GM18519 (cell line): ENCODE results near the gene IL16.

Source experiments
- ATAC-seq: cut with Tn5 transposase; IDR thresholded peaks from one replicate; pipeline ENCODE4 v1.9.1; 2021; ENCODE audit warnings: mild to moderate bottlenecking, moderate library complexity; ENCODE audit not compliant: unreplicated experiment, low FRiP score

The IL16 gene

DNA sequence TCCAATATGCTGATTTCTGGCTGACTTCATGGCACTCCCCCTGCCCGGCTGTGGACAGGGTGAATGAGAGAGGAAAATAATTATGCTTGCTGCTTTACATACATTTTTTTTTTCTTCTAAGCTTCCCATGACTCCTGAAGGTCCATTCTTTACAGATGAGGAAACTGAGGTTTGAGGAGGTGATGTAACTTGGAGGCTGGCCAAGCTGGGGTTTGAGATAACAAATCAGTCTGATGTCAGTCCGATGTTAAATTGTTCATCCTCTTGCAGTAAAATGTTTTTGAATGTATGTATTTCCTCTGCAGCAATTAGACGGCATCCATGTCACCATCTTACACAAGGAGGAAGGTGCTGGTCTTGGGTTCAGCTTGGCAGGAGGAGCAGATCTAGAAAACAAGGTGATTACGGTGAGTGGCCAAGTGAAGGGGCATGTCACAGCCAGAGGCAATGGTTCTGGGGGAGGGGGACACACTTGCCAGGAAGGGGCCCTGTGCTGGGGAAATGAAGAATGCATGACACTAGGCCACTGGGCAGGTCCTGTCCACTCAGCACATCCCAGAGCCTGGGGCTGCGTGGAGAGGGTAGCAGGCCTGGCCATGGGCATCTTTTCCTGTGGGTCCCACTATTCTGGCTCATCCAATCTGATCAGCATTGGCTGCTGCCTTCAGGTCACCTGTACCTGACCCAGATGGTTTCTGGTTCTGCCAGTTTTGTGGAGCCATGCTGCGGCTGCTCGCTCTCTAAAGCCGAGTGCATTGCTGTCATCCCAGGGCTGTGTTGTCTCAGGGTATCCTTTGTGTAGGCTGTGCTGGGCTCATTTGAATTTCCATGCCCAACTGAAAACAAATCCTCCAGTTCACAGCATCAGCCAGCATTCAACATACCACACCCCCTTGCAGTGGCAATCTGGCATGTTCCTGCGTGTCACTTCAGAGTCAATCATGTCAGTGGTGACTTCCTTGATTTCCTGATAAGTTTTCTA is 106.9 kb downstream of the IL16 start:
- no peak for ATAC-seq

DNA sequence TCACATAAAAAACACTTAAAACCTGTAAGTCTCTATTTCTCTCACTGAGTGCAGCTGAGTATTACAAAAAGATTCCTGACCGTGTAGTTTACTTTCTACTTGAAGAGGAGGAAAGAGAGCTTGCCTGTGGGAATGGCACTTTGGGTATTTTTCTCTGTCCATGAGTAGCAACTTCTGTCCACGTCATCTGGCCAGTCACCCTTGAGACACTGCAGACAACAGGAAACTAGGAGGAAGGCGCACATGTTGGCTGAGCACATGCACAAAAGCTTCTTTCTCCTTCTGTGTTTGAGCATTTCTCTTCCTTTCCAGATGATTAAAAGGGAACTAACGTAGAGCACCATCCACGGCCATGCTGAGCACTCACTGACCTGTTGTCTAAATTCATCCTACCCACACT is 107.5 kb downstream of the IL16 start:
- ATAC-seq: no peak

DNA sequence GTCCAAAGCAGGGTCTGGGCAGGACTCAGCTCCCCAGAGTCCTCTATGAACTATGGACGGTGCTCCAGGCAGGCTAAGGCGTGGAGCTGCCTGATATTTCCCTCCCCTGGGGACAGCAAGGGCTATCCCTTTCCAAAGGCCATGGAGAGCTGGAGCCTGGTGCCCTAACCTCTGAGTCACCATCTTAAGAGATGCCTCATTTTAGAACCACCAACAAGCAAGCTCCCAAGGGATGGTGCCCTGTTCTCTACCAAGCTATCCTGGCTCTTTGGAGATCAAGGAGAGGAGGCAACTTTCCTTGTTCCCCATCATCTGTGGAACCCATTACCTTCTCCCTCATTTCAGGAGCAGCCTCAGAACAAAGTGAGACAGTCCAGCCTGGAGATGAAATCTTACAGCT is 111.6 kb downstream of the IL16 start:
- ATAC-seq: no peak

DNA sequence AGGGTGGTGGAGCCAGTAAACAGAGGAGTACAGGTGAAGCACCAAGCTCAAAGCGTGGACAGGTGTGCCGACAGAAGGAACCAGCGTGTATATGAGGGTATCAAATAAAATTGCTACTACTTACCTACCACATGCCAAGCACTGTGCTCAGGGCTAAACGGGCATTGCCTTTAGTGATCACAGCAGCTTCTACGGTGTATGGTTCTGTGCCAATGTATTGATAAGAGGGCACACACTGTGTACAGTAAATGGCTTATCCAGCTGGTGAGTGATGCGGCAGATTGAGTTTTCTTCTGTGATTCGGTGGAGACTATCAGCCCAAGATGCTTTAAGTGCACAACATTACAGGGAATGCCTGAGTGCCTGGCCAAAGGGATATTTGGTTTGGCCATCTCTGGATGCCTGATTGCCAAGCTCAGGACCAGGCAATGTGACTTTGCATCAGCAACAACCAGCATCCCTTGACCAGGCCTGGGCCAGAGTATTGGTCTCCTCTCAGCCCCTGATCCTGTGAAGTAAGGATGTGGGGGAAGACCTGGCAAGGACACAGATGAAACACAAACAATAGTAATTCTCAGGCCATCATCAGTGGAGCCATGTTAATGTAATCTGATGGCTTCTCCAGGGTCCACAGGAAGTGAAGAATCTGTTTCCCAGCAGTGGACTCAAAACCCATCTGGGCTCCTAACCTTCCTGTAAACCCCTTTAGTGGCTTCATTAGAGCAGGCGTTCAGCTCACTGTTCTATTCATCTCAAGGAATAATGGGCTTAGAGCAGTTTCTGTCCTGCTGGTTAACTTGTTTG is 113.2 kb downstream of the IL16 start:
- ATAC-seq: no peak

DNA sequence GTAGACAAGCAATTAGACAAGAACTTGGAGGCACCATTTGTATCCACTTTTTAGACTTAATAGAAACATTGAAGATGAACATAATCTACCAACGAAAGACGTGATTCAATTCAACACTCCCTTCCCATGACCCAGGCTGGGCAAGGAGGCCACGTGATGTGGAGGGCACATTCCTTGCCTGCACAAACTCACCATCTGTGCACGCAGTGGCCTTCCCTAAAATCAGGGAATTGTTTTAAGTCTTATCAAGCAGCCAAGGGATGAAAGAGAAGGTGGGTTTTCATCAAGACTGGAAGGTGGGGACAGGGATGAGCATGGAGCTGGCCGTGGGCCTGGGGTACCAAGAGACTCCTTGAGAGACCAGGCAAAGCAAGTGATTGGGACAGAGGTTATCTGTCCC is 113.8 kb downstream of the IL16 start:
- no peak for ATAC-seq

DNA sequence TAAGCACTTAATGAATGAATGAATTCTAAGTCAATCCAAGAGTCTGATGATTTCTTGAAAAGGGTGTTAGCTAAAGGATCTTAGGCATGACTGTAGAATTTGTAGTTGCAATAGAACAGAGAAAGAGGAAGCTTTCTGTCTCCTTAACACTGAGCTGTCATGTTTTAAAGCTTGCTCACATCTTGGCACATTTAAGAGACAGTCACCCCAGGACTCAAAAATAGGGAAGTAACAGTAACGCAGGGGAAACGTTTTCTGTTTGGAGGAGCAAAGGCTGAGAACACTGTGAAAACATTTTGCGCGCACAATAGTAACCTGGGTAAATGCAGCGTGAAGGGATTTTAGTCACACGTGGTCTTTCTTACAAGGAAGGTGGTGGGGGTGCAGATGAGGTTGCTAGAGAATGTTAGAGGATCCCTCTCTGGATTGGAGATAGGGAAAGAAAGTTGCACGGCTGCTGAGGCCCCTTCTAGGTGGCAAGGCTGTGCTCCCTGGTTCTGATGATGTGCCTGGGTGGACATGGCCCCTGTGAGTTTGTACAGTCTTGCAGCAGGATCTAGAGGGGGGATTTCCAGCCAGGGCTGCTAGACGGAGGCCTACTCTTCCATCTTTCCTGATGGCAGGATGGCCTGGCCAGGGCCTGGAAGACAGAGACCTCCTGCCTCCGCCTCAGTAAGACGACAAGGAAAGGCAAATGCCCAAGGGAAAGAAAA is 115.2 kb downstream of the IL16 start:
- no peak for ATAC-seq

DNA sequence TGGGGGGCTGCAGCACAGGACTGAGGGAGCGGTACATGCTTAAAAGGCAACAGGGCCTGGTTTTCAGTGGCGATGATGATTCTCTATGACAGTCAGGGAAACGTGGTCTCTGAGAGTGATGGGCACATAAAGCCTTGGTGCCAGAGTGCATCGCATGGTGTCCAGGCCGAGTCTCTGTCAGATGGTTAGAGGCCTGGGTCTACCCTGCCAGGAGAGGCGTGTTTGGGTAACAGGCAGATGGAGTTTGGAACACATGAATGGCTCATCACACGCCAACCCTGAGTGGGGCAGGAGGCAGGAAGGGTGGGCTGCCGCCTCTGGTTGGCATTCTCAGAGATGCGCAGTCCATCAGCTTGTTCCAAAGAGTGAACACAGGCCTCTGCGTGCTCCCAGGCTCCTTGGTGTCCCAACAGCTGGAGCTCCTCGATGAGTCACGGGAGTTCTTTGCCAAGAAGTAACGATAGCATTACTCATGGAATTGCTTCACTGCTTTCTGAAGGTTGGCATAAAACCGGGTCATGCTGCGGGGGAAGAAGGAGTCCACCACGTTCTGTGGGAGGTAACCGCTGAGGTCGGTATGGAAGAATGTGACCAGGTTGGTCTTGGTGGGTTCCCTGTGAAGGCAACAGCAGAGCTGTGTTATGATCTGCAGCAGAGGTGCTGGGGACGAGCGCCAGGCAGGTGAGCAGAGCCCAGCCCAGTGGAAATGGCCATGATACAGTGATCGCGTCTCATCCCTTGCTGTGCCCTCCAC is 116.3 kb downstream of the IL16 start:
- ATAC-seq: no peak

DNA sequence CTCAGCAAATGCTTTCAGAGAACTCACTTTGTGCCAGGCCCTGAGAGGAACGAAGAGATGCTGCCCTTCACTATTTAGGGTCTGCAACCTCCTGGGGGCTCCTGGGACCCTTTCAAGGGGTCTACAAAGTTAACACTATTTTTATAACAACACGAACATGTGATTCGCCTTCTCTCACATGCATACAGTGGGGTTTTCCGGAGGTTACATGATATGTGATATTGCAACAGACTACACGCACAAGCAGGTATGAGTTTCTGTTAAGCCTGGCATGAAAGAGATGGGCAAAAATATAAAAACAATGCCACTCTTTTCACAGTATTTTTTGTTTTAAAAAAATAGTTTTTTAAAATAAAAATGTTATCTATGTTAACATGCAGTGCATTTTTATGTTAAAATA is 117.0 kb downstream of the IL16 start:
- ATAC-seq: no peak

DNA sequence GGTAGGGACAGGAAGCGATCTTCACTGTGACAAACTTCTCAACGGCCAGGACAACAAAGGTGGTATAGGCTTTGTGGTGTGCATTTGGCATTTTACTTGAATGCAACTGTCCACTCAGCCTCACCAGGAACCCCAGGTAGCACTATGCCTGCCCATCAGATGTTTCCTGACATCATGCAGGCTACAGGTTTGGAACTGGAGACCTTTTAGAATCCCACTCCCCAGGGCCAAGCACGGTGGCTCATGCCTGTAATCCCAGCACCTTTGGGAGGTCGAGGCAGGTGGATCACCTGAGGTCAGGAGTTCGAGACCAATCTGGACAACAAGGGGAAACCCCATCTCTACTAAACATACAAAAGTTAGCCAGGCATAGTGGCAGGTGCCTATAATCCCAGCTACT is 117.7 kb downstream of the IL16 start:
- no peak for ATAC-seq

DNA sequence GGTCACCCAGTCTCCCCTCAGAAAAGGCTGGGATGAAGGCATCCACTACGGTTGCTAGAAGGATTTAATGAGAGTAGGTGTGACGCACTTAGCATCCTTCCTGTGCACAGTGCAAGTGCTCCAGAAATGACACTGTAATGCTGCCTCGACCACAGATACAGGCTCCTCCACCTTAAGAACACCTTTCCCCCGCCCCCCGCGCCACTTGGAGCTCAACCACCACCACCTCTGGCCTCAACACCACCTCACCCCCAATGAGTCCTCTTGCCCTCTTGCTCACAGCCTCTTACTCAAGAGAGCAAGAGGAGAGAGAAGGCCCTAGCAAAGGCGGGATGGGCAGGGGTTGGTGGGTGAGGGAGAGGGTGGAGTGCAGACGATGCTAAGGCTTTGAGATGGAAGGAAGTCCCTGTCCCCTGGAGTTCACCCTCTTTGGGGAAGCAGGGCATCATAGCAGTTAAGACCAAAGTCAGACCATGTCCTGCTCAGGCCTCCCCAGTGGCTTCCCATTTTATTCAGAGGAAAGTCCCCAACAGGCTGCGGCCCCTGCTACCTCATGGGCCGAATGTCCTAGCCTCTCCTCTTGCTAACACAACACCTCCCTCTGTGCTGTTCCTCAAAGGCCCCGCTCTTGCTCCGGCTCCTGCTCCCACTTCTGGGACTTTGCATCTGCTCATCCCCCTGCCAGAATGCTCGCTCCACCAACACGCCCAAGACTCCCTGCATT is 118.9 kb downstream of the IL16 start:
- ATAC-seq: no peak

DNA sequence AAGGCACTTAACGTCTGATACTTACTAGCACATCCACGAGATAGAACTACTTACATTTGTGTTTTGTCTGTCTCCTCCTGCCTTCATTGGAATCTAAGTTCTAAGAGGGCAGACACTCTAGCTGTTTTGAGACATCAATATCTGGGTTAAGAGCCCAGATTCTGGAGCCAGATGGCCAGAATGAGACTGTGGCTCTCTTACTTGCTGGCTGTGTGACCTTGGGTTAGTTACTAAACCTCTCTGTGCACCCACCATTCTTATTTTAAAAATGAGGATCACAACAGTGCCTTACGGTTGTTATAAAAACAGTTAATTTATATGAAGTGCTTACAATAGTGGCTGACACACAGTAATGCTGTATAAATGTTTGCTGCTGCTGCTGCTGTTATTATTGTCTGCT is 119.6 kb downstream of the IL16 start:
- ATAC-seq: no peak

DNA sequence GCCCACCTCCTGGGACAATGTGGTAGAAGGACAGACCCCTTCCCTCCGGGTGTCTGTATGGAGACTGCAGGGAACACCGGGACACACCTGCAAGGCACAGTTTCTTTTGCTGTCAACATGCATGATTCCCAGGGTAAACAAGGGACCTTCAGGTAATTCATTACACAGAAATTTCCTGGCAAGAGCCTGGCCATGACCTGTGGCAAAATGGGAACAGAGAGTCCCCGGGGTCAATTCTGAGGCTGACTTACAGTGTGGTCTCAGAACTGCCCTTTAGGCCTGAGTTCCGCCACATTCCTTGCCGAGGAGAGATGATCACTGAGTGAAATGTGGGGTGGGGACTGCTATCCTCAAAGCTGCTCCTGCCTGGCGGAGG is 121.0 kb downstream of the IL16 start:
- ATAC-seq: no peak

DNA sequence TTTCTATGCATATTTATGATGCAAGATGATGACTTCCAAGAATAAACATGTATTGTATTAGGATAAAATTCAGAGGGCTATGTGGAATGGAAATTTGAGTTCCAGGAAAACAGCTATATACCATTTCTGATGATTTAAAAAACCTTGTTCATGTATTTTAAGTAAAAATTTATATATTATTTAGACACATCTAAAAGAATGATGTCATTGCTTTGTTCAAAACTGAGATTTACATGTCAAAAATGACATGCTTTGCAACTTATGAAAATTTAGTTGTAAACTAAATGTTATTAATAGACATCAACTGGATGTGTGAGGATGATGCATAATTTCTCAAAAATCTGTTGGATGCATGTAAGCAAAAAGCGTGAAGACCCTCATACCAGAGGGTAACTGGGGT is 125.0 kb downstream of the IL16 start:
- ATAC-seq: no peak

DNA sequence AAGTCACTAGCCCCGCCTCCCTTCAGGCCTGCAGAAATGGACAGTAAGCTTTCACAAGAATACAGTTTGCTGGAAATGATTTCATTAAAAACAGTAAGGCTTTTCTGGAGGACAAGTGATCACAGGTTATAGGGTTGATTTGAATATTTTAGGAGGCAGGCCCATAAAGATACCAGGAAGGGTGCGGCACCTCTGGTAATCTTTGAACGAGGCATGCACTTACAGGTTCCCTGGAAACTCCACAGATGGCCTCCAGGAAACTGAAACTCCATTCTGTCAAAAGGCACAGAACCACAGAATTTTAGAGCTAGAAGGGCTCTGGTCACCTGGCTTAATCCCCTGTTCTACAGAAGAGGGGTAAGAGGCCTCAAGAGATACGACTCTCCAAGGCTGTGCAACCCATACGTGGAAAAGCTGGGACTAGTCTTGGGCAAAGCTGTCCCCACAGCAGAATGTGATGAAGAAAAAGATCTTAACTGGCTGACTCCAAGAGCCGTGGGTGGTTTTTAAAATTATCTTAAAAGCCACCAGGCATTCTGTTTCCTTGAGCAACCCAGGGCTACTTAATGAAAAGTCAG is 126.1 kb downstream of the IL16 start:
- no peak for ATAC-seq

DNA sequence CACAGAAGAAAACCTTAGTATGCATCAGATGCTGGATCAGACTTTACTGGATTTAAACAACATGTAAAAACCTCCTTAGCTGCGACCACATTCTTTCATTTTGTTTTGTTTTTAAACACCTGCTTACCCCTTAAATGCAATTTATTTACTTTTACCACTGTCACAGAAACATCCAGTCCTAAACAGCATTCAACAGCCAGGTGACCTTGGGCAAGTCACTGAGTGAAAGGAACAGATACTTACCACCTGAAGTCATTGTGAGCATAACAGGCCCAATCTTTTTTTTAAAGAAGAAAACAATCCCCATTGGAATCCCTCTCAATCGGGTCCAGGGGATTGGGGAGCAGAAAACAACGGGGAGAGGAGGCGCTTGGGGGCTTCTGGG is 126.9 kb downstream of the IL16 start:
- no peak for ATAC-seq

DNA sequence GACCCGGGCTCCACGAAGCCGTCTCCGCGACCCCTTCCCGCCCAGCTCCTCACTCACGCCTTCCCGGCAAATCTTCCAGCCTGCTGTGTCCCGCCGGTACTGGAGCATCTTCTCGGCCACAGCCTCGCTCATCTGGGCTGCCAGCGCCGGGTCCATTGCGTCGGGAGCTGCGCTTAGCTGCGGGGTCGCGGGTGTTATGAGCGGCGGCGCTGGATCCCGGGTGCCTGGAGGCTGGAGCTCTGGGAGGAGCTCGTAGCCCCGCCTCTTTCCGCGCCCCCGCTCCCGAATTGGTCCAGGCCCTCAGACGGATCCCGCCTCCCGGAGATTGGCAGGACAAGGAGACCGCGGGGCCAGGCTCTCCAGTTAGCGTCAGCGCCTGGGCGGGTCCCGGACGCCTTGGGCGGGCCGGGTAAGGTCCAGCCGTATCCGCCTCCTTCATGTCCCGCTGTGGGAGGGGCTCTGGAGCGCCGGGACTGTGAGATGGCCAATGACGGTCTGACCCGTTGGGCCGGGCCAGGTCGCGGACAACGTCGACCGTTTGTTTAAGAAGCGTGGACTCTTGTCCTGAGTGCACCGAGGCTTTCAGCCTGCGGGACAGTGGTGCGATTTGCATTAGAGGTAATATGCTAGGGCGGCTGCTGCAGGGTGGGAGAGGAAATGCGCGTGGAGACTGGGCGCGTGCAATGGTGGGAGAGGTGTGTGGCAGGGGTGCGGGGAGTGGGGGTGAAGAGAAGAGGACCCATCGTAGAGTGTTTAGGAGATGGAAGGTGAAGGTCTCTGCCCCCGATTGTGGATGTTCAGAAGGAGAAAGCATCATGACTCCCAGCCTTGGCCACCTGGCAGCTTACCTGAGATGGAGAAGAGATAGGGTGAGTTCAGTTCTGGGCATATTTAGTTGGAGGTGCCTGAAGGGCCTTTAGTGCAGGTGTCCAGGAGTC is 127.5 kb downstream of the IL16 start, which contains the start of gene STARD5:
STARD5 (minus strand) TSS at position 198 of the 938 bp plus-strand sequence; CDS start at position 156, 42 bp downstream.
- ATAC-seq: peak; percentile 97

DNA sequence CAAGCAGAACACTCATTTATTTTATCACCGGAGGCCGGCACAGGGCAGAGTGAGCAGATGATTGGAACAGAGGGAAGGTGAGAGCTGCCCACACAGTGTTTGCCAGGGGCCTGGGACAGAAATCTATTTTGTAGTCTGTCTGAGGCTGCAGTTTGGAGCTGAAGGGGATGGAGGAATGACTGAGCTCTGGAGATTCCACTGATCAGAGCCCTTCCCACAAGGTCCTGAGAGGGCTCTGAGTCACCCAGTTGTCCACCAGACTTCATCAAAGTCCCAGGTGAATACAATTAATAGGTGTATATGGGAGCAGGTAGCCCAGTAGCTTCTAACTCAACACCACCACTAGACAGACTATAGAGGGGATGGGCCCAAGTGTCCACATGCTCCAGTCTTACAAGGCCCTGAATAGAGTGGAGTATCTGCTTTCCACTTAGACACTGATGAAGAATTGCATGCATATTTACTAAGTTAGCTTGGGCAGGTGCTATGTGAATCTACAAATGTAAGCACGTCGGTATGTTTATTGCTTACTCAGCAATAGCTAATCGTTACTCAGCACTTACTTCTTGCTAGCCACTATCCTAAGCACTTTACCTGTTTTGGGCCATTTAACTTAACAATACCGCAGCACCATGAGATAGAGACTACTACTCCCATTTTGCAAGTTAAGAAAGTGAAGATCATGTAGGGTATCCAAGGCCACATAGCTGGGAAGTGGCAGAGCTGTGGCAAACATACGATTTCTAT is 130.0 kb downstream of the IL16 start:
- ATAC-seq: no peak
